Measurements from ENCODE around the gene NDUFB6. TPM values are rescaled to one million over a fixed set of nuclear protein-coding genes. Genes with fewer than 3 reads are reported as not detected.

The NDUFB6 gene
- total and polyA plus RNA-seq, 2 of the 4 experiments (the other 2 are of a cell fraction), result 24.2 to 51.0 TPM

GRCh38 chr9:32554107-32554506 lies 18.9 kb downstream of the NDUFB6 start:
- H3K23ac ChIP-seq (ENCODE audit: low read depth, low read length), result no peak overlapping the region
- H2AK5ac ChIP-seq (ENCODE audit: low read depth, low read length), result no peak overlapping the region
- no TSS peak for BruUV-seq (replicated peaks)
- no peak overlapping the region for H3K18ac ChIP-seq (ENCODE audit: low read depth, low read length)
- H4K20me1 ChIP-seq (ENCODE audit: insufficient read depth, low read length), result peaks cover 15% of the 10 kb centered on the region
- no peak overlapping the region for H3K9ac ChIP-seq (ENCODE audit: low read depth, low read length)
- no peaks in the 10 kb centered on the region for H3K9me3 ChIP-seq (ENCODE audit: control insufficient read depth, insufficient read depth, low read length)
- no peak overlapping the region for H2AFZ ChIP-seq (replicated peaks; ENCODE audit: low read length, poor library complexity)
- H2AK9ac ChIP-seq (replicated peaks; ENCODE audit: low read depth, low read length, poor library complexity), result no peak overlapping the region
- H3K4me1 ChIP-seq (ENCODE audit: control insufficient read depth, insufficient read depth, low read length), result no peaks in the 10 kb centered on the region; the same call in 1 of the 2 replicates
- no peak overlapping the region for H2BK5ac ChIP-seq (ENCODE audit: low read depth, low read length, poor library complexity, severe bottlenecking)
- no peak overlapping the region for H3K4me2 ChIP-seq (ENCODE audit: low read depth, low read length)
- H2BK15ac ChIP-seq (ENCODE audit: low read depth, low read length), result no peak overlapping the region
- TF ChIP-seq CEBPB (IDR thresholded peaks at IDR 0.05; ENCODE audit: low read depth, low read length) (peak; percentile 98), MXI1 (IDR thresholded peaks at IDR 0.05; ENCODE audit: borderline replicate concordance, low read depth, low read length) (no peak)
- H3K4ac ChIP-seq (ENCODE audit: low read depth, low read length), result no peak overlapping the region
- H4K8ac ChIP-seq (ENCODE audit: low read depth in 2 of 2, low read length in 2 of 2), result no peak overlapping the region
- no CpG with 5 or more reads among the region's 2 CpGs for WGBS, 2 experiments (ENCODE audit: extremely low coverage in 2 of 2, insufficient read length in 1 of 2)
- DNase-seq (peak; percentile 29), ATAC-seq (ENCODE audit: low read depth) (no peak)
- H4K5ac ChIP-seq (ENCODE audit: low read depth, low read length), result no peak overlapping the region
- H3K9me1 ChIP-seq (ENCODE audit: insufficient read depth, low read length), result no peaks in the 10 kb centered on the region; the same call in 1 of the 2 replicates
- H3K14ac ChIP-seq (replicated peaks; ENCODE audit: low read depth, low read length), result no peak overlapping the region
- no peaks in the 10 kb centered on the region for H3K36me3 ChIP-seq (ENCODE audit: control insufficient read depth, insufficient read depth, low read length)
- in situ Hi-C loops (cut with MboI; ENCODE audit: low sequenced_read_pairs) (no loop called here), dilution Hi-C loops (cut with HindIII; ENCODE audit: low sequenced_read_pairs, unreplicated experiment) (loop anchor here (25.0 kb wide), 1 partner anchor 117 kb away; no protein-coding TSS in a partner anchor), intact Hi-C loops (cut with micrococcal nuclease) (no loop called here)
- no peak overlapping the region for H3K4me3 ChIP-seq (ENCODE audit: insufficient read depth, low read depth, low read length)
- CTCF ChIA-PET, result interaction anchor here (1.0 to 1.6 kb wide), 3 partner anchors 18 to 28 kb away, joined by 3 to 6 read pairs (median 3); partner anchors contain the start of gene RIGI
- no peak overlapping the region for H4K91ac ChIP-seq (ENCODE audit: insufficient read depth, low read depth, low read length)
- H3K27me3 ChIP-seq (ENCODE audit: control insufficient read depth, insufficient read depth, low read length), result no peaks in the 10 kb centered on the region
- no peak overlapping the region for H3K27ac ChIP-seq (ENCODE audit: insufficient read depth, low read length)
- H2BK120ac ChIP-seq (ENCODE audit: low read depth, low read length), result no peak overlapping the region
- peaks cover 30 to 42% of the 10 kb centered on the region in 2 experiments for H3K79me1 ChIP-seq (ENCODE audit: low read depth in 1 of 2, low read length in 2 of 2)
- H2BK20ac ChIP-seq (ENCODE audit: low read depth, low read length), result no peak overlapping the region
- POLR2A ChIA-PET (ENCODE audit: unreplicated experiment), result no interaction called here
- H3K56ac ChIP-seq (ENCODE audit: extremely low read depth, insufficient read depth, low read length), result no peak overlapping the region

Measured in IMR-90 (cell line).